Ishikawa (cell line): ENCODE data around the gene STX8.

Source experiments
- EP300 ChIP-seq: IDR thresholded peaks from 2 replicates; pipeline ENCODE4 v1.6.1; 2012; ENCODE audit warnings: borderline replicate concordance
- USF1 ChIP-seq: IDR thresholded peaks from 2 replicates; pipeline ENCODE4 v1.6.1; 2012

DNA sequence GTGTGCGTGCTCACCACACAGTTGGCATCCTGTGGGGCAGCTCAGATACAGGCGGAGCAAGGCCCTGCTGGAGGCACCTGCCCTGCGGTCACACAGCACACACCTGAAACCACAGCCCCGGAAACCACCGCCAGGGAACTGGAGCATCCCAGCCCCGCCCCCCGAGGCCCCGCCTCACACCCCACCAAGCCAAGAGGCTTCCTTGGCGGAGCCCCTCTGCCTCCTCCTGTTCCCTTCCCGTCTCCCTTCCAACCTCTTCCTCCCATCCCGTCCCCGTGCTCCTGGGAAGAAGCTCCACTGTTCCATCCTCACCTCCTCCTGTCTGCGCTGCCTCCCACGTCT lies 348.9 kb downstream of the STX8 start:
- TF ChIP-seq USF1 (no peak), EP300 (no peak)
